ENCODE measurements around the gene PIERCE2.

DNA sequence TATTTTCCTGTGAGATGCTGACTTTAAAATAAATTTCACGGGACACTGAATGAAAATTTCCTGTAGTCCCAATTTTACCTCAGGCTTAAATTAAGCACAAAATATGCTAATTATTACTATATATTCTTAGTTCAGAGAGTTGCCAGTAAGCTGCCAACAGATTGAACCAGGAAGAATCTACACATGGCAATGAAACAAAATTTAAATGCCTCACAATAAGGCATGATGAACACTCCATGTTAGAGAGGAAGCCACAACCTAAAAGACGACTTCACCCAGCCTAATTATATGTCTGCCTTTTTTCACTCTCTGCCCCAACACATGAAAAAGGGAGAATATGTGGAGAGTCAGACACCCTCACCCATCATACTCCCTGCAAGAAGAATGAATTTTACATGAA, 60.0 kb downstream of the PIERCE2 start:
- no peak for TF ChIP-seq POLR2A (IDR thresholded peaks at IDR 0.05)
- TF ChIP-seq, protein P1, sequence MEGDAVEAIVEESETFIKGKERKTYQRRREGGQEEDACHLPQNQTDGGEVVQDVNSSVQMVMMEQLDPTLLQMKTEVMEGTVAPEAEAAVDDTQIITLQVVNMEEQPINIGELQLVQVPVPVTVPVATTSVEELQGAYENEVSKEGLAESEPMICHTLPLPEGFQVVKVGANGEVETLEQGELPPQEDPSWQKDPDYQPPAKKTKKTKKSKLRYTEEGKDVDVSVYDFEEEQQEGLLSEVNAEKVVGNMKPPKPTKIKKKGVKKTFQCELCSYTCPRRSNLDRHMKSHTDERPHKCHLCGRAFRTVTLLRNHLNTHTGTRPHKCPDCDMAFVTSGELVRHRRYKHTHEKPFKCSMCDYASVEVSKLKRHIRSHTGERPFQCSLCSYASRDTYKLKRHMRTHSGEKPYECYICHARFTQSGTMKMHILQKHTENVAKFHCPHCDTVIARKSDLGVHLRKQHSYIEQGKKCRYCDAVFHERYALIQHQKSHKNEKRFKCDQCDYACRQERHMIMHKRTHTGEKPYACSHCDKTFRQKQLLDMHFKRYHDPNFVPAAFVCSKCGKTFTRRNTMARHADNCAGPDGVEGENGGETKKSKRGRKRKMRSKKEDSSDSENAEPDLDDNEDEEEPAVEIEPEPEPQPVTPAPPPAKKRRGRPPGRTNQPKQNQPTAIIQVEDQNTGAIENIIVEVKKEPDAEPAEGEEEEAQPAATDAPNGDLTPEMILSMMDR (IDR thresholded peaks at IDR 0.05) = no peak

Data from testis (tissue), 2 donors.